Measurements from ENCODE around the gene H3-3A.

Gene H3-3A

DNA sequence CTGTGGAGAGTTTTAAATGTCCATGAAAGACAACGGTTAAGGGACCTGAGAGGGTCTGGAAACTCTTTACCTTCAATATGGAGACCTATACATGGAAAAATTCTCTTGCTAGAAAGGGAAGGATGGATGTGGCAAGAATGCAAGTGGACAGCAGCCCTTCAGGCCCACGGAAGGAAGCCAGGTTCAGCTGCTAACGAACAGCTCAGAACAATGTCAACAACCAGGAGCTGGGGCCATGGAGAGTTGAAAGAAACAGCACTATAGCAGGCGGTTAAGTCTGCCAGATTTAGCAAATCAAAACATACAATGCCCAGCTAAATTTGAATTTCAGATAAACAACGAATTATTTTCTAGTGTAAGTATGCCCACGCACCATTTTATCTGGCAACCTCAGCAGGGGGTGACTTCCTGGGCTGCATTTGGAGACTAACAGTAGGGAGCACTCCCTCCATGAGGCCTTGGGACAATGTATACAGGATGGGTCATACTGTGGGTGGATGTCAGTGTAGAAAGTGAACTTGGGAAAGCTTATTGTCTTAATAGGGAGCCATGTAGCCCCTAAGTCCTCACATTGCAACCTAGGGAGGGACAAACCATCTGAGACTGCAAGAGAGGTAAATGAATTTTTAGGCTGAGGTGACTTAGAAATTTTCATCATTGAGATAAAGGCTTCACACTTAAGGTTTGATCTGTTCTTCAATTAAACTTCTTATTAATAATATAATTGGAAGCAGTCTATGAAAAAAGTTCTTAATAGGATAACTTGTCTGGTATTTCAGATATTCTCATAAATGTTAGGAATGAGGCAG lies 7.8 kb upstream of the H3-3A start:
- DNase-seq, result peak; percentile 34

- DNase-seq, result no peak
These were observed 2.8 kb upstream of the H3-3A start for GRCh38 chr1:226059709-226060108.

GRCh38 chr1:226060427-226060826 lies 2.1 kb upstream of the H3-3A start:
- DNase-seq, result no peak

GRCh38 chr1:226061068-226061840 lies 1.3 kb upstream of the H3-3A start:
- DNase-seq, result peak; percentile 52

- DNase-seq, result peak; percentile 87
These were observed 517 bp upstream of the H3-3A start for GRCh38 chr1:226061841-226062557.

GRCh38 chr1:226063224-226063976 lies 884 bp downstream of the H3-3A start:
- peak; percentile 65 for DNase-seq

GRCh38 chr1:226063977-226064815 lies 1.7 kb downstream of the H3-3A start:
- DNase-seq, result peak; percentile 17

DNA sequence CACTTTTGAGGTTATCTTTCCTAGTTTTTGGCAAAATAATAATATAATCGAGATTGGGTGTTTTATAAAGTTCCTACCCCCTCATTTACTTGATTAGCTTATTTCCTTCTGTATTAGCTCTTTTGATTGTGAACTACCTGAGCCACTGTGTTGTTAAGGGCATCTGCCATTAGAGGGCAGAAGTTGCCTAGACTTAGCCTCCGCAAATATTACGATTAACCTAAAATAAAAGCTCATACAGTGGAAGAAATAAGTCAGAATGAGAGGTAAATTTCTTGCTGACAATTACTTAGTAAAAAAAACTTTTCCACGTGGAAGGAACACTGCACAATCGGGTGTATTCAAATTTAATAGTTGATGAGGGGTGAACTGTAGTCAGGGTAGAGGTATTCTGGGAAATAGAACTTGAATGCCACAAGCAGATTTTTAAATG lies 2.3 kb downstream of the H3-3A start:
- DNase-seq, result peak; percentile 52

GRCh38 chr1:226066415-226067078 lies 4.0 kb downstream of the H3-3A start:
- no peak for DNase-seq

DNA sequence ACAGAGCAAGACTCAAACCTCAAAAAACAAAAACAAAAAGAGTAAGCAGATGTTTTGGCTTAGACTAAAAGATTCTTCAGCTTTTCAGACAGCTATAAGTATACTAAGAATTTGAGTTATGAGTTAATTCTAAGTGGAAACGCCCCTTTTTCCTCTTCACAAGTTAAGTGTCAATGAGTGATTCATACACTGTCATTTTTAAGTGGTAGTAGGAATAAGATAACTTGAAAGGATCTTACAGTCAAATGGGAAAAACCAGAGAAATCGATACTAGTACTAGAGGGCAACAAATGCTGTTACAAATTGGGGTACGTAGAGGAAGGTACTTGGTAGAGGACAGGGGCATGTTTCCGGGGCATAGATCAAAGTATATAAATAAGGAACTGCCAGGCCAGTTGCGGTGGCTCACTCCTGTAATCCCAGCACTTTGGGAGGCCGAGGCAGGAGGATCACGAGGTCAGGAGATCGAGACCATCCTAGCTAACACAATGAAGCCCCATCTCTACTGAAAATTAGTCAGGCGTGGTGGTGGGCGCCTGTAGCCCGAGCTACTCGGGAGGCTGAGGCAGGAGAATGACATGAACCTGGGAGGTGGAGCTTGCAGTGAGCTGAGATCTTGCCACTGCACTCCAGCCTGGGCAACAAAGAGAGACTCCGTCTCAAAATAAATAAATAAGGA lies 7.4 kb downstream of the H3-3A start:
- DNase-seq, result no peak

DNA sequence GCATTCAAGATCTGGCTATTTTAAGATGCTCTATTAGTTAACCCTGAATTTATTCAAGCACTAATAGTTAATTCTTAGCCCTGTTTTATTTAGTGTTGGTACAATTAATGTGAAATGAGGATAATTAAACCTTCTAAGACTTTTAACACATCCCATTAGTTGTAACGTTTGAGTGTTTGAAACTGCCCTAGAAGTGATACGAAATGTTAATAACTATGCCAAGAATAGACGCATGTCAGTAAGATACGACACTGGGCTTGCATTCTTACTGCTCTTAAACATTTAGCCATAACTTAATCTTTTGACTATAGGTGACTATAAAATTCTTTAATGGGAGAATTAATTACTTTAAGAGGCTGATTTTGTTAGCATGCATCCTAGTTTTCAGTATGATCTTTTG lies 9.8 kb downstream of the H3-3A start:
- no peak for DNase-seq

- DNase-seq, result no peak
These were observed 10.9 kb downstream of the H3-3A start for GRCh38 chr1:226073184-226073950.

DNA sequence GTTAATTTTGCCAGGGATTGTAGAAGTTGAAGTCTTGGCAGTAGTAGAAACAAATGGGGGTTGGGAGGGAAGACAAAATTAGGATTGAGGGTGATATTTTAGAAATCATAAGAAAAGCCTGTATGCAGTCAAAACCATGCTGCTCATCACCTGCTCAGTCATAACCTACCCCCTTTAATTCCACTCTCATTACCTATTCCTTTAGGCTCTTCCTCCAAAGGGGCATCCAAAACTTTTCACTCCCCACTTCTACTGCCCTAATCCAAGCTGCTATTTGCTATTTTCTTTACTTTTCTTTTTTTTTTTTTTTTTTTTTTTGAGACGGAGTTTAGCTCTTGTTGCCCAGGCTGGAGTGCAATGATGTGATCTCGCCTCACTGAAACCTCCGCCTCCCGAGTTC lies 11.5 kb downstream of the H3-3A start:
- no peak for DNase-seq

DNA sequence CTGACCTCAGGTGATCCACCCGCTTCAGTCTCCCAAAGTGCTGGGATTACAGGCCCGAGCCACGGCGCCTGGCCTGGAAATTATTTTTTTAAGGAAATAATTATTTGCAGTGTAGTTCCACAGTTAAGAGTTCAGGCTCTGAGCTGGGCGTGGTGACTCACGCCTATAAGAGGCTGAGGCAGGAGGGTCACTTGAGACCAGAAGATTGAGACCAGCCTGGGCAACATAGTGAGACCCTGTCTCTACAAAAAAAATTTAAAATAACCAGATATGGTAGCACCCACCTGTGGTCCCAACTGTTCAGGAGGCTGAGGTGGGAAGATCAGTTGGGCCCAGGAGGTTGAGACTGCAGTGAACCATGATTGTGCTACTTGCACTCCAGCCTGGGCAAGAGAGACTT lies 13.9 kb downstream of the H3-3A start:
- no peak for DNase-seq

- DNase-seq, result no peak
These were observed 15.9 kb downstream of the H3-3A start for GRCh38 chr1:226078374-226078773.

- no peak for DNase-seq
These were observed 20.0 kb downstream of the H3-3A start for GRCh38 chr1:226082587-226082917.

DNA sequence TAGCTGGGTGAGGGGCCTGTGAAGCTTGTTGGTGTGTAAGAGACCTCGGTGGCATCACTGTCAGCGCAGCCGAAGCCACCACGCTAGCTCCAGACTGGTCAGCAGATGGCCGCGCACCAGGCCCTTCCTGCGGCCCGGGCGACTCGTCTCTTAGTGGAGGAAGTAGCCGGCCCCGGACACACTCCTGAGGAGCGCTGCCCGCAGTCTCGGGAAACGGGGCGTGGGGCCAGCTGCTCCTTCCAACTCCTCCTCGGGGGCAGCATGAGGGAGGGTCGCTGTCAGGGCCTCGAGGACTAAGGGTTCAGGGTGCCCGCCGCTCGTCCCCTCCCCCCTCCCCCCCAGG lies 20.4 kb downstream of the H3-3A start:
- peak; percentile 70 for DNase-seq

- peak; percentile 78 for DNase-seq
These were observed 21.0 kb downstream of the H3-3A start for GRCh38 chr1:226083302-226084101.

GRCh38 chr1:226085675-226086285 lies 23.3 kb downstream of the H3-3A start:
- no peak for DNase-seq

Data from NCI-H146 (cell line).